HG02642 (cell line): Measurements from ENCODE around the gene TRIO.

Experiments
- ATAC-seq: cut with Tn5 transposase; IDR thresholded peaks from one replicate; pipeline ENCODE4 v1.9.1; 2021; ENCODE audit warnings: mild to moderate bottlenecking; ENCODE audit not compliant: unreplicated experiment, poor library complexity

Gene TRIO

DNA sequence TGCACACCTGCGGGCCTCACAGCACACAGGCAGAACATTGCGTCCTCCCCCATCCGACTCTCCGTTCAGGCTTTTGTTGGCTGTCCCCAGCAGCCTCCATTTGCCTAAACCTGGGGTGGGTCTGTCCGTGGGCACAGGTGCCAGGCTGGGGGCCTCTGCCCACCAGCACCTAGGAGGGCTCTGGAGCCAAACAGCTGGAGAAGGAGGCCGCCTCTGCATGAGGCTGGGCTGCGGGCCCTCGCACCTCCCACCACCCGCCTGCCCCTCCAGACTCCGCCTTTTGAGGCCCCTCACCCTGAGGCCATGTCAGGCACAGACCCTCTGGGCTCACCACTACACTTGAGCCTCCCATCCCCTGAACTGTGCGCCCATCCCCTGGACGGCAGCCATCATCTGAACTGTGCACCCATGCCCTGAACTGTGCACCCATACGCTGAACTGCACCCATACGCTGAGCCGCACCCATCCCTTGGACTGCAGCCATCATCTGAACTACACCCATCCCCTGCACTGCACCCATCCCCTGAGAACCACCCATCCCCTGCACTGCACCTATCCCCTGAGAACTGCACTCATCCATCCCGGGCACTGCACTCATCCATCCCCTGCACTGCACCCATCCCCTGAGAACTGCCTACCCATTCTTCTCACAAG, 340.5 kb downstream of the TRIO start:
- ATAC-seq = no peak

DNA sequence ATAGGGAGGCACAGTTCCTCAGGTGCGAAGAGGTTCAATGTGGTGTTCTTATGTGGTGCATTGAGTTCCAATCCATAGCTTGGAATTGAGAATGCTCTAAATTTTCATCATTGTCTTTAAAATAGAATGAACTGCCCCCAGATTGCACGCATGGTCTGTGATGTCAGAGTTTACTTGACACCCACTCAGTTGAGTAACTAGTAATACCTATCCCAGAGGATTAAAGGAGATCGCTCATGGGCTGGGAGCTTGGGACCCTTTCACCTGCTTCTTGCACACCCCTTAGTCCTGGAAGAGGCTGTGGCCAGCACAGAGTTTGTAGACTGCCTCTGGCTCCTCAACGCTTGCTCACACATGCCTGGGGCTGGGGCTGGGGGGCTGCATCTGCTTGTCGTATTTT, 343.3 kb downstream of the TRIO start:
- ATAC-seq = no peak

GRCh38 chr5:14486996-14487896, 344.1 kb downstream of the TRIO start:
- no peak for ATAC-seq

GRCh38 chr5:14487897-14488570, 344.9 kb downstream of the TRIO start:
- ATAC-seq = no peak

DNA sequence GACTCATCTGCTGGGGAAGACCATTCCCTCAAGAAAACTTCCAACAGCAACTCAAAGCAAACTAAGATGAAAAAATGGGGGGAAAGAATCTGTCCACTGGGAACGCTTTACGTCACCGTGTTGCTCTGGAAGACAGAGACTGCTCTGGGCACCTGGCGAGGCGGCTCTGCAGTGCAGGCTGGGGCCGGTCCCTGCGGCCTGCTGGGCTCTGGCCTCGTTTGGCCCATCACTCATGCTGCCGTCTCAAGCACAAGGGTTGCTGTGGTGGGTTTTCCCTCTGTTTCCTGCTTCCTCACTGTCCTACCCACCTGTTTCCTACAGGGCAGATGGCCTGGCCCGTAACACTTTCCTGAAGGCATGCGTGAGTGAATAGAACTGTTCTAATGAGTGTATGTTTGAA, 345.6 kb downstream of the TRIO start:
- no peak for ATAC-seq

GRCh38 chr5:14489643-14490042, 346.5 kb downstream of the TRIO start:
- ATAC-seq = no peak

- no peak for ATAC-seq
These were observed 347.2 kb downstream of the TRIO start for GRCh38 chr5:14490309-14490711.

DNA sequence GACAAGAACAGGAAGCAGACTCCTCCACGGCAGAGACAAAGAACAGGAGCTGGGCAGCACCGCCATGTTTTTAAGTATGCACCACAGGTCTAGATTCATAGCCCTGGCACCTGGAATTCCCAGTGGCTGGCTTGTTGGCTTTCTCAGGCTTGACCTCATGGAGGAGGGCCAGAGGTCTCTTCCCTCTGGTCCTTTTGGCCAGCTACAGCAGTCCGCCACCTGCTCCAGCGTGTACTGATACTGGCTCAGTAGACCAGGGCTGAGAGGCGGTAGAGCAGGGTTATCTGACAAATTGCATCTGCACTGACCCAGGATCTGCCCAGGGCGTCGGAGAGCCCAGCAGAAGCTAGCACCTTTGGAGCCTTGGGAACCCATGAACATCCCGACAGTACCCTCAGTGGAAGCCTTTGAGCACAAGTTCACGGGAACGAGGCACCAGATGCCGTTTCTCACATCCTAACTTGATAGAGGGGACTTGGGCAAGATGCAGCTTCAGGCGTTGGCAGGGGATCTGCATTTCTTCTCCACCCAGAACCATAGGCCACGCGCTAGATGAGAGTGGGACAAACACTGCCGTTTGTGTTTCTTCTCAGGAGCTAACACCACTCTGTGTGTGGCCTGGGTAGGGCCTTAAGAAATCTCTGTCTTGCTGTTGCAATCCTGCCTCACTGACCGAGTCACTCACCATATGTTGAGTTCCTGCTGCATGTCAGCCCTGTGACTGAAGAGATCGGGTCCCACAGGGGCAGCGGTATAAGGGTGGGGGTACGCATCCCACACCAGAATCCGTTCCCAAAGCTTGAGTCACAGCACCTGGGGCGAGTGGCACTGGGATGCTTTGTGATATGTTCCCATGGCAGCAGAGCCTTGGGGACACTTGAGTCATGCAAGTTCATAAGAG, 348.1 kb downstream of the TRIO start:
- no peak for ATAC-seq

DNA sequence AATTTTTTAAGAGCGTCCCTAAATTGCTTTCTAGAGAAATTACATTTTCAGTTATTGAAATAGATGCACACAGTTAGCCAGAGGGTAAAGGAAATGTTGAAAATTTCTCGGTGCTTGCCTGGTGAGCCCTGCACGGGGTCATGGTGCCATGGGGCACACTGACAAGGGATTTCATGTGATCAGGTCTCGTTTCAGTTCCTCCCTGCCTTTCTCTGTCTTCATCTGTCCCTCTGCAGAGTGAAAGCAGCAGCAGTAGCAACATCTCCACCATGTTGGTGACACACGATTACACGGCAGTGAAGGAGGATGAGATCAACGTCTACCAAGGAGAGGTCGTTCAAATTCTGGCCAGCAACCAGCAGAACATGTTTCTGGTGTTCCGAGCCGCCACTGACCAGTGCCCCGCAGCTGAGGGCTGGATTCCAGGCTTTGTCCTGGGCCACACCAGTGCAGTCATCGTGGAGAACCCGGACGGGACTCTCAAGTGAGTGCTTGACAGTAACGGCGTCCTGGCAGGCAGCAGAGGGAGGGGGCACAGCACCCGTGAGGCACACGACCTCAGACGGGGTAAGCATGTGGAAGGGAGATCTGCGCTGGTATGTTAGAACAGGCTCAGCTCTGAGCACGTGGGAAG, 349.3 kb downstream of the TRIO start:
- ATAC-seq = no peak

DNA sequence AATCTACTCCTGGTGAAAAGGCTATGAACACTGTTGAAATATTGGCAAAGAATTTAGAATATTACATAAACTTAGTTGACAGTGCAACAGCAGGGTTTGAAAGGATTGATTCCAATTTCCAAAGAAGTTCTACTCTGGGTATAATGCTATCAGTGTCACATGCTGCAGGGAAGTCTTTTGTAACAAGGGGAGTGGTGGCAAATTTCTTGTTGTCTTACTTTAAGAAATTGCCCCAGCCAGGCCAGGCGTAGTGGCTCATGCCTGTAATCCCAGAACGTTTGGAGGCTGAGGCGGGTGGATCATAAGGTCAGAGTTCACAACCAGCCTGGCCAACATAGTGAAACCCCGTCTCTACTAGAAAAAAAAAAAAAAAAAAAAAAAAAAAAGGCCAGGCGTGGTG, 352.2 kb downstream of the TRIO start:
- ATAC-seq = no peak

- no peak for ATAC-seq
These were observed 354.2 kb downstream of the TRIO start for GRCh38 chr5:14497311-14497710.

DNA sequence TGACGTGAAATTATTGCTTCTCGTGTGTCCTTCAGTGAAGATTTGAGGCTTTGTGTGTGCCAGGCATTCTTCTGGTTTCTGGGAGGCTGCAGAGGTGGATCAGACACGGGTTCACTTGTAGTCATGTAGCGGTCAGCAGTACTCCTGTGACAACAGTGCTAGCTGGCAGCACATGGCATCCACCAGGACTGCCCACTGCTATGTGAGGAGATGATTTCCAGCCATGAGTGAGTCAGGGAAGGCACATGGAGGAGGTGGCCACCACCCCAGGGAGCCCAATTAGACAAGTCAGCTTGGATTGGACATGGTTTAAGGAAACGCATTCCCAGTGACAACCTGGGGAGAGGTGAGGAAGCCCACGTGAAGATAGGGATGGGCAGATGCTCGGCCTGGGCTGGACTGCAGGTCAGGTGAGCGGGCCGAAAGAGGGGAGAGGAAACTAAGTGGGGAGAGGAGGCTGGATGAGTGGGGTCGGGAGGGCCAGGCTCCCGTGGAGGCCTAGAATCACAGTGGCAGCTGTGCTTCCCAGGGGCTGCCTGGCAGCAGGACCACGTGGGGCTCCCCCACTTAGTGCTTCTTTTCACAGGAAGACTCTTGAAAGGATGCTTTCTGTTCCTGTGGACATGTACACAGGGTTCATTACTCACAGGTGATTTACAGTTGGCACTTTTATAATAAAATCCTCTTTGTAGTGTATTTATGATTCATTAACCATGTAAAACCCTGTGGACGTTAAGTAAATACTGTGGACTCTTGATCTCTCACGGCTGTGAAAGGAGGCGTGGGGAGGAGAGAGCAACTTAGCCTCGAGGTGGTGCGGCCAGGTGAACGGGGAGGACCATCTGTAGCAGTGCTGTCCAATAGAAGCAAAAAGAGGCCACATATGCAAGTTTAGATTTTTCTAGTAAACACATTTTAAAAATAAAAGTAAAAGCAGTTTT, 358.5 kb downstream of the TRIO start:
- ATAC-seq = no peak

- ATAC-seq = no peak
These were observed 359.1 kb downstream of the TRIO start for GRCh38 chr5:14502294-14502690.

- no peak for ATAC-seq
These were observed 360.0 kb downstream of the TRIO start for GRCh38 chr5:14503017-14503680.

- ATAC-seq = no peak
These were observed 360.7 kb downstream of the TRIO start for GRCh38 chr5:14503681-14504331.

GRCh38 chr5:14504332-14504727, 361.2 kb downstream of the TRIO start:
- no peak for ATAC-seq

DNA sequence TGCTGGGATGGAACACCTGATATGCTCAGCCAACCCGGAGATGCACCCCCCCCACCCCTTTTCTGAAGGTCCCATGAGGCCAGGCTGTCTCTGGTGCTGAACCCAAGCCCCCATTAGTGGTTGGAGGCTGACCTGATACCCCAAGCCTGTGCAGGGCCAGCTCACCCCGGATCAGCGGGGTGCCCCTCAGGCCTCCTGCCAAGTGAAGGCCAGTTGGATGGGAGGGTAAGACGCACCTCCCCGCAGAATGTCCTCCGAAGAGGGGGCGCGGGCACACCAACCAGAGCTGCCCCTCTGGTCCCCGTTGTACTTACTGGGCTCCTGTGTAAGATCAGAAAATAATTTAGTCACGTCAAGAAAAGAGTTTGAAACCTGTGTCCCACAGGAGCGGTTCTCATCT, 361.7 kb downstream of the TRIO start:
- no peak for ATAC-seq
